HG03558 (cell line): ENCODE measurements around the gene TMEM52B.
A peak's percentile ranks its signal among the peaks of the same experiment; 100 is the strongest.
"Not testable (repeated sequence)": the region's sequence is repeated elsewhere in the genome, so short reads cannot be mapped to it uniquely, and the experiment has no call there.

Experiments used
- ATAC-seq: cut with Tn5 transposase; IDR thresholded peaks from one replicate; pipeline ENCODE4 v1.9.1; 2021; ENCODE audit warnings: moderate number of reproducible peaks; ENCODE audit not compliant: unreplicated experiment; ENCODE audit errors: extremely low read depth

The TMEM52B gene

DNA sequence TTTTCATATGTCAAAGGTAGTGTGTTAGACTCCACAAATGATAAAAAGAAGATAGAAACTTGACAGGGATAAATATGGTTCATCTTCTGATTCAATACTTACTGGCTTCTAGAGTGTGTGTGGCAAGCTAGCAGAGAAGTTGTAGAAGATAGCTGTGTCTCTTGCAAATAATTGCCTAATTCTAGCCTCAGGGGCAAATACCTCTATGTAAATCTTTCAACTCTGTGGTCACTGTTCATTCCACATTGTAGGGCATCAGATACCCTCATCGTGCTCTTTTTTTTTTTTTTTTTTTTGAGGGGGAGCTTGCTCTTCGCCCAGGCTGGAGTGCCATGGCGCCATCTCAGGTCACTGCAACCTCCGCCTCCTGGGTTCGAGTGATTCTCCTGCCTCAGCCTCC is 8.6 kb upstream of the TMEM52B start:
- no peak for ATAC-seq

DNA sequence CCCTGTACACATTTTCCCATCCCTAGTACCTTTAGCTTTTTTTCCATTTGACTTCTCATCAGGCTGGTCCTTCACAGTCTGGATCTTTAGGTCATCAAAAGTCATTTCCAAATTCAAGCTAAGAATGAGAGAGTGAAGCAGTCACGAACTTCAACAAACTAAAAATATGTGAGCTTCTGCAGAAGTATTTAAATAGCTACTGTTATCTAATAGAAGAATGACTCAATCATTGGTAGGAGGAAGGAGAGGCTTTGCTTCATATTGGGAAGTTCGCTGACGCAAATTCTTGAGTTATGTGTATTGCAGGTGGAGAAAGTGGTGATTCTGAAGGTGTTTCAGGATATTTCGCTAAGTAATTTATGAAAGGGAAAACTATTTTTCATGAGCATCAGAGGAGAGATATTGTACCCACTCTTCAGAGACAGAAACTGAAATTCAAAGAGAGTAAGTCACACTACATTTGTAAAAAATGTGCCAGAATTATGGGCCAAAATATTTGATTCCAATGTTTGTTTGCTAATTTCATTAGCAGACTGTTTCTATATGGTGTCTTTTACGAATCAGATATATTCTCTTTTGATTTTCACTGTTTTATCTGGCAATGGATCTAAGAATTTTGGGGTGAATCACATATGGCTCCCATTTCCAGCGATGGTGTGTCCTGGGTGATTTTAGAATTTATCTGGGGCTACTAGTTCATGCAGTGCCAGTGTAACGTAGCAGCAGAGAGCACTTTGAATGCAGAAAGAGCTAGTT is 6.7 kb upstream of the TMEM52B start, which contains the start of gene OLR1:
Gene OLR1 (minus strand): TSS at position 160 of the 756 bp plus-strand sequence. CDS start 55 bp downstream, at position 105.
- no peak for ATAC-seq

GRCh38 chr12:10174986-10175614 is 3.7 kb upstream of the TMEM52B start:
- no peak for ATAC-seq

- no peak for ATAC-seq
Observed at GRCh38 chr12:10175846-10176636, 2.8 kb upstream of the TMEM52B start.

DNA sequence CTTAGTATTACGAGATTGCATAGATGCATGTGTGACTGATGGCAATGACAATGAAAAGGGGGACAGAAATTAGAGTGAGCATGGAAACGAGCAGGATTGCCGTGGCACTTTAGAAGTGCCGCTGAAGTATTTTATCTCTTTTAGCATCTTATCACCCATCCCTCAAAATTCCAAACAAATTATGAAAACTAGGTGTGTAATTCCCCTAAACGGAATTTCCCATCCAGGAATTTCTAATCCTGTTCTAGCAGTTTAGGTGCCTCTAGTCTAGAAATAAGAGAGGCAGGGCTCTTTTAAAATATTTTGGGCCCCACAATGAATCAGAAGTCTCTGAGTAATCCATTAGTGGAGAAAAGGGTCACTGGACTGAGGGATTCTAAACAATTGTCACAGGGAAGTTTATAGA is 947 bp downstream of the TMEM52B start:
- no peak for ATAC-seq

GRCh38 chr12:10182354-10183049 is 3.7 kb downstream of the TMEM52B start:
- ATAC-seq = no peak

- no peak for ATAC-seq
Observed at GRCh38 chr12:10184261-10184843, 5.5 kb downstream of the TMEM52B start.

DNA sequence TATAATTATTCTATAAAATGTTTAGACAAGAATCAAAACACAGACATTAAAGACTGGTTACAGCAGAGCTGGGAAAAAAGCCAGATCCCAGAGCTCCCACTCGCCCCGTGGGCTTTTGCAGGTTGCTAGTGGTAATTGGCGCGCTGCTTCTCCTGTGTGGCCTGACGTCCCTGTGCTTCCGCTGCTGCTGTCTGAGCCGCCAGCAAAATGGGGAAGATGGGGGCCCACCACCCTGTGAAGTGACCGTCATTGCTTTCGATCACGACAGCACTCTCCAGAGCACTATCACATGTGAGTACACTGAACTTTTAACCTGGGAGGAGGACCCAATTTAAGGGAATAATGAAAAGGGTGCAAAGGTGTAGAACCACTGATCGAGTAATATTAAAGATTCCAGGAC is 7.5 kb downstream of the TMEM52B start:
- no peak for ATAC-seq

- ATAC-seq = not testable (repeated sequence)
Observed at GRCh38 chr12:10186958-10187357, 8.1 kb downstream of the TMEM52B start.

DNA sequence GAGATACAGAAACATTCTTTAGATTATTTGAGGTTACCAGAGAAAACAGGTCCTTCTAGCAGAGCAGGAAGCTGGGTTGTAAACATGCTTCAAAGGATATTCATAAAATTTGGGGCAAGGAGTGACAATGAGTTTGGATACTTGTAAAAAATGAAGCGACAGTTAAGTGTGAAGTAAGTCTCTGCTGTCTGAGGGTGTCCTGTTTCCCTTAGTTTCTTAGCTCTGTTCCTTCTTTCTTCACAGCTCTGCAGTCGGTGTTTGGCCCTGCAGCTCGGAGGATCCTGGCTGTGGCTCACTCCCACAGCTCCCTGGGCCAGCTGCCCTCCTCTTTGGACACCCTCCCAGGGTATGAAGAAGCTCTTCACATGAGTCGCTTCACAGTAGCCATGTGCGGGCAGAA is 10.8 kb downstream of the TMEM52B start:
- no peak for ATAC-seq

GRCh38 chr12:10190558-10191388 is 11.9 kb downstream of the TMEM52B start:
- ATAC-seq = peak; percentile 70

DNA sequence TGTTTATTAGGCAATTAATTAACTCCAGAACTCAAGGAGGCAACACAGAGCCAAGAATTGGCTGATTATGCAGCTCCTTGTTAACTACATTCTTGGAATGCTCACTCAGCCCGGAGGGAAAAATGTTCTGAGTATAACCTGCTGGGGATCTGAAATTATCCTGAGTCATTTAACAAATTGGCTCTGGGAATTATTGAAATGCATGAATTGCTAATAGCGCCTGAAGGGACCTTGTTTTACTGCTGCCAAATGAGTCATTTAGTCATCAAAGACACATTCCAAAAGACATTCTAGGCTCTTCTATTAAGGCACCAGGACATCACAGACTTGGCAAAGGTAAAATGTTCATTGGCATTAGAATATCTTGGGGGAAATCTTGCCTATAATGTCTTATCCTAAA is 13.0 kb downstream of the TMEM52B start:
- no peak for ATAC-seq

GRCh38 chr12:10194160-10194670 is 15.4 kb downstream of the TMEM52B start:
- ATAC-seq = no peak

DNA sequence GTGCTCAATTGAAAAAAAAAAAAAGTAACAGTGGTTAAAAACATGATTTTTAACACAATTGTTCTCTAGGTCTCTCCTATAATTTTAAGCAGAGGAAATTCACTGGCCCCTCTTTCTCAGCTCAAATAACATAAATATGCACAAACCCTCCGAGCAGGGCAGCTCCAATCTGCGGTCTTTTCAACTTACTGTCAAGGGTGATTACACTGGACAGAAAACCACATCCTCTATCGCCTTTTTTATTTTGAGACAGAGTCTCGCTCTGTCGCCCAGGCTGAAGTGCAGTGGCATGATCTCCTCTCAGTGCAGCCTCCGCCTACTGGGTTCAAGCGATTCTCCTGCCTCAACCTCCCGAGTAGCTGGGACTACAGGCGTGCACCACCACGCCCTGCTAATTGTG is 17.4 kb downstream of the TMEM52B start:
- no peak for ATAC-seq

- ATAC-seq = no peak
Observed at GRCh38 chr12:10197879-10198278, 19.0 kb downstream of the TMEM52B start.

- ATAC-seq = not testable (repeated sequence)
Observed at GRCh38 chr12:10204495-10204894, 25.7 kb downstream of the TMEM52B start.

DNA sequence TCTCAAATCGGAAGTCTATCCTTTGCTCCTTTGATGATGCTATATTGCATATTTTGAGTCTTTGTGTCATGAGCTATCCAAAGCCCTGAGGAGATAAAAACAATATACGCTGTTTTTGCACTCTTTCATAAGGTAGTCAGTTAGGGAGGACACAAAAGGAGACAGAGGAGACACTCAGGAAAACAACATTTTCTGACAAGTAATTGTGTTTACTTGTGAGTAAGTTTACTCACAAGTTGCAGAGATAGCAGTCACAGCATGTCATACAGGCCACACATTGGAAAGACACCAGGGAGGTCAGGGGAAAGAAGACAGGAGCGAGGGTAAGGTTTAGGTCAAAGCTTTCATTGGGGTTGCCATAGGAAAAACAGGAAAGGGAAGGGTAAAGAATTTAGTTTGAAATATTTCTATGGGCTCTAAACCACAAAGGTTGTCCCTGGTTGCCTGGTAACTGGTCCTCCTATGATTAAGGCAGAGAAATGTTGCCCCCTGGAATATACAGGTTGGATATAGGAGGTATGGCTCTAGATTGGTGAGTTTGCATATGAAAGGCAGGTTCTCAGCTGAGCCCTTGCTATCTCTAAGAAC is 26.5 kb downstream of the TMEM52B start:
- ATAC-seq = no peak

DNA sequence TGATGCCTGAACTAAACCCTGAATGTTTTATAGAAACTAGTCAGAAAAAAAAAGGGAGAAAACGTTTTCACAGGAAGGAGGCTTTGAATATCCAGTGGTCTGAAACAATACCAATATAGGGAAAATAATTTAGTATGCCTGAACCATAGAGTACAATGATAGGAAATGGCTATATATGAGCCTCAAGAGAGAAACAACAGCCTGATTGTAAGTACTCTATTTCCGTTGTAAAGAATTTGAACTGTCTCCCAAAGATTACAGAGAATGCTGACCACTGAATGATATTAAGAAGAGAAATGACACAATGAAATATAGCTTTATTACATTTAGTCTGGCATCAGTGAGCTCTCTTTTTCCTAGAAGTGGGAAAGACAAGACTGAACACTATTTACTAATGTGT is 28.3 kb downstream of the TMEM52B start:
- ATAC-seq = no peak

GRCh38 chr12:10210225-10210624 is 31.4 kb downstream of the TMEM52B start:
- no peak for ATAC-seq
